T-helper 1 cell (primary cell): ENCODE measurements around the gene DENND2D.

Source experiments
- DNase-seq, 5 donors: peaks; one replicate each; pipeline ENCODE4 v3.0.0-alpha.2; 2012 to 2020

Gene DENND2D

GRCh38 chr1:111202366-111202706 is 1.9 kb upstream of the DENND2D start:
- no peak for DNase-seq

GRCh38 chr1:111201275-111202090 is 1.0 kb upstream of the DENND2D start:
- no peak for DNase-seq

- DNase-seq, result no peak
Measured at GRCh38 chr1:111200802-111201161, 336 bp upstream of the DENND2D start.

- DNase-seq, result peak in 1 of 5 donors; percentile 59
Measured at GRCh38 chr1:111199329-111199728, 1.1 kb downstream of the DENND2D start.

GRCh38 chr1:111198836-111199235 is 1.6 kb downstream of the DENND2D start:
- DNase-seq, result no peak

- peak; percentile 50 to 74 (median 68) for DNase-seq
Measured at GRCh38 chr1:111197598-111198284, 2.7 kb downstream of the DENND2D start.

GRCh38 chr1:111196213-111196612 is 4.2 kb downstream of the DENND2D start:
- no peak for DNase-seq

GRCh38 chr1:111195002-111195684 is 5.3 kb downstream of the DENND2D start:
- DNase-seq, result no peak

- no peak for DNase-seq
Measured at GRCh38 chr1:111193712-111194480, 6.5 kb downstream of the DENND2D start.

- DNase-seq, result no peak
Measured at GRCh38 chr1:111192658-111193519, 7.6 kb downstream of the DENND2D start.

GRCh38 chr1:111192074-111192473 is 8.4 kb downstream of the DENND2D start:
- no peak for DNase-seq

- no peak for DNase-seq
Measured at GRCh38 chr1:111191496-111191895, 8.9 kb downstream of the DENND2D start.

GRCh38 chr1:111190931-111191451 is 9.5 kb downstream of the DENND2D start:
- DNase-seq, result no peak

- no peak for DNase-seq
Measured at GRCh38 chr1:111184663-111185062, 15.8 kb downstream of the DENND2D start.

- no peak for DNase-seq
Measured at GRCh38 chr1:111183308-111184069, 17.0 kb downstream of the DENND2D start.

GRCh38 chr1:111182052-111182451 is 18.4 kb downstream of the DENND2D start:
- no peak for DNase-seq

- no peak for DNase-seq
Measured at GRCh38 chr1:111179968-111180533, 20.4 kb downstream of the DENND2D start.

- DNase-seq, result no peak
Measured at GRCh38 chr1:111176678-111177077, 23.8 kb downstream of the DENND2D start.

- DNase-seq, result no peak
Measured at GRCh38 chr1:111175349-111175748, 25.1 kb downstream of the DENND2D start.

- no peak for DNase-seq
Measured at GRCh38 chr1:111174070-111174469, 26.4 kb downstream of the DENND2D start.

GRCh38 chr1:111172463-111172862 is 28.0 kb downstream of the DENND2D start:
- no peak for DNase-seq
